HepG2 (cell line): ENCODE results near the gene PRR33. TPM values are rescaled to one million over a fixed set of nuclear protein-coding genes. Genes with fewer than 3 reads are reported as not detected.

Experiments
- AHR ChIP-seq: IDR thresholded peaks from 2 replicates; pipeline ENCODE4 v1.6.1; 2018; ENCODE audit warnings: missing genetic modification reagents, missing compliant biosample characterization
- ARNT2 ChIP-seq: sonication (generic); formaldehyde crosslinking; IDR thresholded peaks from 2 replicates; pipeline ENCODE4 v1.8.0; 2022; ENCODE audit warnings: mild to moderate bottlenecking, low read depth, missing genetic modification reagents, moderate library complexity
- CBX1 ChIP-seq: IDR thresholded peaks from one replicate; pipeline ENCODE4 v1.6.1; 2016; ENCODE audit warnings: antibody characterized with exemption, low read depth
- CREM ChIP-seq, 2 experiments: sonication (generic) in 1 of 2; formaldehyde crosslinking in 1 of 2; IDR thresholded peaks; 2 replicates each; pipeline versions ENCODE4 v1.4.0 to v1.6.1; 2016 to 2020; ENCODE audit warnings: antibody characterized with exemption in 1 of 2, mild to moderate bottlenecking in 1 of 2, missing genetic modification reagents in 1 of 2
- DNMT3B ChIP-seq: conservative IDR thresholded peaks from 2 replicates; pipeline ENCODE4 v1.6.1; 2016; ENCODE audit warnings: missing biosample characterization, control low read depth
- ISX ChIP-seq: sonication (generic); formaldehyde crosslinking; conservative IDR thresholded peaks from 2 replicates; pipeline ENCODE4 v1.5.0; 2020; ENCODE audit warnings: missing genetic modification reagents
- KAT2B ChIP-seq: fragments of 150-350 bp; IDR thresholded peaks from 2 replicates; pipeline ENCODE4 v1.6.1; 2014; ENCODE audit warnings: low read depth, low read length, borderline replicate concordance
- ZKSCAN1 ChIP-seq: fragments of 150-350 bp; IDR thresholded peaks from 2 replicates; pipeline ENCODE4 v1.6.1; 2014; ENCODE audit warnings: low read length
- ZNF18 ChIP-seq: sonication (generic); formaldehyde crosslinking; IDR thresholded peaks from 2 replicates; pipeline ENCODE4 v1.8.0; 2022; ENCODE audit warnings: mild to moderate bottlenecking, missing genetic modification reagents; ENCODE audit not compliant: insufficient replicate concordance
- ZNF282 ChIP-seq: fragments of 450-650 bp; IDR thresholded peaks from 2 replicates; pipeline ENCODE4 v1.6.1; 2018; ENCODE audit not compliant: partially characterized antibody
- ZNF512B ChIP-seq: sonication (generic); formaldehyde crosslinking; IDR thresholded peaks from 2 replicates; pipeline ENCODE4 v1.5.1; 2020; ENCODE audit warnings: missing genetic modification reagents, mild to moderate bottlenecking, borderline replicate concordance
- ZNF775 ChIP-seq: sonication (generic); formaldehyde crosslinking; IDR thresholded peaks from 2 replicates; pipeline ENCODE4 v1.4.0; 2020; ENCODE audit warnings: missing genetic modification reagents, mild to moderate bottlenecking, moderate library complexity, borderline replicate concordance
- polyA plus RNA-seq, 8 experiments: library from polyadenylated mRNA; depleted of rRNA in 3 of 8; stranded (reverse) in 7 of 8; unstranded in 1 of 8; fragments of >200 nt; fragmentation: Illumina TruSeq in 4 of 8; extraction: Trizol in 4 of 8; gene quantifications; 2 replicates each; pipeline versions ENCODE4 v1.2.1 to v1.2.3, GENCODE V29; 2011 to 2016; ENCODE audit warnings: low read depth in 4 of 8, missing spikeins in 1 of 8, mixed read lengths in 1 of 8; ENCODE audit not compliant: insufficient read depth in 1 of 8
- total RNA-seq, 5 experiments: library from RNA; depleted of rRNA; stranded (reverse); fragments of >200 nt; fragmentation: Illumina TruSeq; extraction: Trizol; gene quantifications; 2 replicates each; pipeline ENCODE4 v1.2.3, GENCODE V29; 2016; ENCODE audit warnings: low read depth in 1 of 5
- TF ChIP-seq, protein P1 (sequence below): sonication (generic); formaldehyde crosslinking; IDR thresholded peaks from 2 replicates; pipeline ENCODE4 v1.4.0; 2020; ENCODE audit warnings: missing genetic modification reagents
- TF ChIP-seq, protein P2 (sequence below), 2 experiments: sonication (generic) in 1 of 2; formaldehyde crosslinking in 1 of 2; IDR thresholded peaks; 2 replicates each; pipeline versions ENCODE4 v1.5.1 to v1.6.1; 2011 to 2020; ENCODE audit warnings: borderline replicate concordance in 1 of 2, low read depth in 1 of 2, low read length in 1 of 2, mild to moderate bottlenecking in 1 of 2, missing genetic modification reagents in 1 of 2, moderate library complexity in 1 of 2
- TF ChIP-seq, protein P3 (sequence below): sonication (generic); formaldehyde crosslinking; IDR thresholded peaks from 2 replicates; pipeline ENCODE4 v1.4.0; 2020; ENCODE audit warnings: missing genetic modification reagents
- TF ChIP-seq, protein P4 (sequence below): sonication (generic); formaldehyde crosslinking; IDR thresholded peaks from 2 replicates; pipeline ENCODE4 v1.8.0; 2022; ENCODE audit warnings: missing genetic modification reagents, mild to moderate bottlenecking, borderline replicate concordance

PRR33 gene
- total and polyA plus RNA-seq, 2 of the 13 experiments (the other 11 are each of a cell fraction or from before 2014, with no cell fraction given) = not detected

DNA sequence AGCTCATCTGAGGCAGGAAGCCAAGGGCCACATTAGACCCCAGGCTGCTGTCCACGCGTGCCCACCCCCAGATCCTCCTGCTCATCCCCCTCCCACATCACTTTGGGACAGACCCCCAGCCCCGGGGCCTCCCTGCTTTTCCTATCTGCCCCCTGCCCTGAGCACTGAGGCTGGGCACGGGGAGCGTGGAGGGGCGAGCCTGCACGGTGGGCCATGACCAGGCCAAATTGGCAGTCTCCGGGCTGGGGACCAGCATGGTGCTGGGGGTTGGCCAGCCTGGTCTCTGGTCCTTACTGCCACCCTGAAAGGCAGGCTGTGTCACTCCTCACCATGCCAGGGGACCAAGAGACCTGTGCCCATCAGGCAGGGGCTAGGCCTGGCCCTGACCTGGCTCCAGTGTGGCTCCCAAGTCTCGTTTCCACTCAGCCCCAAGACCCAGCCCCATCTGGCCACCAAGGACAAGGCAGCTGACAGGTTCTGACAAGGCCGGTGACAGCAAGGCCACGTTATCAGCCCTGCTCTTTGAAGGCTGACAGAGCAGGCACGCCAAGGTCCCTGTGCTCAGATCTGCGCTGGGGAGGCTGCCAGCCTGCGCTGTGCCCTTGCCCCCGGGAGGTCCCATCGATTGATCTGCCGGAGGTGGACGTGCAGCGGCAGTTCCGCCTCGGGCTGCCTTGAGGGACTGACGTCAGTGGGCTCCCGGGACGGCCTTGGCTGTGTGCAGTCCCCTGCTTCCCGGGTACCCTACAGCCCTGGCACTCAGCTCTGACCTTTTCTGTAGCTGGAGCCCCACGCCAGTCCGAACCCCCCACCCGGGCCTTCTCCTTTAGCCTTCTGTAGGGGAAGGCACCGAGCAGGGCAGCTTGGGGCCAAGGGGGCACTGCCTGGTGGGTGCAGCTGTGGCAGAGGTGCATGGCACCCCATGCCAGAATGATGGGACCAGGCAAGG, 49.3 kb downstream of the PRR33 start (continued):
- TF ChIP-seq, protein P1, sequence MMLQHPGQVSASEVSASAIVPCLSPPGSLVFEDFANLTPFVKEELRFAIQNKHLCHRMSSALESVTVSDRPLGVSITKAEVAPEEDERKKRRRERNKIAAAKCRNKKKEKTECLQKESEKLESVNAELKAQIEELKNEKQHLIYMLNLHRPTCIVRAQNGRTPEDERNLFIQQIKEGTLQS (CRISPR knock-in tag) = peak; percentile 61; the same call in 1 of the 2 replicates
- TF ChIP-seq DNMT3B = no peak
- no peak for TF ChIP-seq ISX (CRISPR knock-in tag)
- TF ChIP-seq, protein P2, sequence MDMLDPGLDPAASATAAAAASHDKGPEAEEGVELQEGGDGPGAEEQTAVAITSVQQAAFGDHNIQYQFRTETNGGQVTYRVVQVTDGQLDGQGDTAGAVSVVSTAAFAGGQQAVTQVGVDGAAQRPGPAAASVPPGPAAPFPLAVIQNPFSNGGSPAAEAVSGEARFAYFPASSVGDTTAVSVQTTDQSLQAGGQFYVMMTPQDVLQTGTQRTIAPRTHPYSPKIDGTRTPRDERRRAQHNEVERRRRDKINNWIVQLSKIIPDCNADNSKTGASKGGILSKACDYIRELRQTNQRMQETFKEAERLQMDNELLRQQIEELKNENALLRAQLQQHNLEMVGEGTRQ (IDR thresholded peaks at IDR 0.05; ENCODE audit: low read depth, low read length) = no peak
- TF ChIP-seq, protein P2 (CRISPR knock-in tag; IDR thresholded peaks at IDR 0.05; ENCODE audit: borderline replicate concordance) = no peak; the same call in 1 of the 2 replicates
- no peak for TF ChIP-seq ZKSCAN1
- TF ChIP-seq ZNF512B (CRISPR knock-in tag) = peak; percentile 98; the same call in 1 of the 2 replicates
- no peak for TF ChIP-seq ZNF775
- TF ChIP-seq ARNT2 (CRISPR knock-in tag) = 0 out of 2 replicates have a peak, but pooled peaks have one; percentile 44
- TF ChIP-seq AHR (CRISPR knock-in tag) = peak; percentile 93
- peak; percentile 94 for TF ChIP-seq CREM (IDR thresholded peaks at IDR 0.05)
- no peak for TF ChIP-seq CREM (CRISPR knock-in tag; IDR thresholded peaks at IDR 0.05)
- TF ChIP-seq, protein P3, sequence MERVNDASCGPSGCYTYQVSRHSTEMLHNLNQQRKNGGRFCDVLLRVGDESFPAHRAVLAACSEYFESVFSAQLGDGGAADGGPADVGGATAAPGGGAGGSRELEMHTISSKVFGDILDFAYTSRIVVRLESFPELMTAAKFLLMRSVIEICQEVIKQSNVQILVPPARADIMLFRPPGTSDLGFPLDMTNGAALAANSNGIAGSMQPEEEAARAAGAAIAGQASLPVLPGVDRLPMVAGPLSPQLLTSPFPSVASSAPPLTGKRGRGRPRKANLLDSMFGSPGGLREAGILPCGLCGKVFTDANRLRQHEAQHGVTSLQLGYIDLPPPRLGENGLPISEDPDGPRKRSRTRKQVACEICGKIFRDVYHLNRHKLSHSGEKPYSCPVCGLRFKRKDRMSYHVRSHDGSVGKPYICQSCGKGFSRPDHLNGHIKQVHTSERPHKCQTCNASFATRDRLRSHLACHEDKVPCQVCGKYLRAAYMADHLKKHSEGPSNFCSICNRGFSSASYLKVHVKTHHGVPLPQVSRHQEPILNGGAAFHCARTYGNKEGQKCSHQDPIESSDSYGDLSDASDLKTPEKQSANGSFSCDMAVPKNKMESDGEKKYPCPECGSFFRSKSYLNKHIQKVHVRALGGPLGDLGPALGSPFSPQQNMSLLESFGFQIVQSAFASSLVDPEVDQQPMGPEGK = peak; percentile 99
- TF ChIP-seq ZNF282 = no peak
- peak; percentile 21; the same call in 1 of the 2 replicates for TF ChIP-seq KAT2B
- TF ChIP-seq, protein P4, sequence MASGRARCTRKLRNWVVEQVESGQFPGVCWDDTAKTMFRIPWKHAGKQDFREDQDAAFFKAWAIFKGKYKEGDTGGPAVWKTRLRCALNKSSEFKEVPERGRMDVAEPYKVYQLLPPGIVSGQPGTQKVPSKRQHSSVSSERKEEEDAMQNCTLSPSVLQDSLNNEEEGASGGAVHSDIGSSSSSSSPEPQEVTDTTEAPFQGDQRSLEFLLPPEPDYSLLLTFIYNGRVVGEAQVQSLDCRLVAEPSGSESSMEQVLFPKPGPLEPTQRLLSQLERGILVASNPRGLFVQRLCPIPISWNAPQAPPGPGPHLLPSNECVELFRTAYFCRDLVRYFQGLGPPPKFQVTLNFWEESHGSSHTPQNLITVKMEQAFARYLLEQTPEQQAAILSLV = peak; percentile 92
- peak; percentile 93 for TF ChIP-seq ZNF18 (CRISPR knock-in tag)
- peak; percentile 79 for TF ChIP-seq CBX1
